ENCODE results near the gene C1orf105.

C1orf105 gene

DNA sequence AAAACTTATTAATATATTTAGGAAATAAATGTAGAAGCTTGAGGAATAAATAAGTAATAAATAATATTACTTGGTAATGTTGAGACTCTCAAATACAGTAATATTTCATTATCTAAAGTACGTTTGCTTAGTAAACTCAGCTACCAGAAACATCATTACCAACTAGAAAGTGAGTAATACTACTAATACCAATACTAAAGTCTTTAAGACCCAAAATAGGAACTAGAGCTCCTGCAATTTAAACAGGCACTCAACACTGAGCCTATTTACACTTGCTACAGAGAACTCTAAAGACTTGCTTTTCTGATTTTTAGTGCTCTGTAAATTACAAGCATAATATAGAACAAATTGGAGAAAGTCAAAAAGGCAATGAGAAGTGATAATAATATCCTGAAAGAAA is 13.5 kb upstream of the C1orf105 start:
- no peaks in the 10 kb centered on the region for H3K9me3 ChIP-seq (ENCODE audit: insufficient read depth, low read depth, low read length)
- H3K27me3 ChIP-seq (ENCODE audit: insufficient read depth, low read length), result no peaks in the 10 kb centered on the region
- no peak overlapping the region for H3K9ac ChIP-seq (ENCODE audit: low read depth, low read length)
- no peaks in the 10 kb centered on the region for H3K4me1 ChIP-seq (ENCODE audit: insufficient read depth, low read length)
- H3K4me3 ChIP-seq (ENCODE audit: low read length), result no peak overlapping the region
- no peak overlapping the region for H3K27ac ChIP-seq (ENCODE audit: low read depth, low read length)
- no peaks in the 10 kb centered on the region for H3K36me3 ChIP-seq (ENCODE audit: insufficient read depth, low read length)
- WGBS, result 93% methylated on average over 1 of the region's 1 CpG

DNA sequence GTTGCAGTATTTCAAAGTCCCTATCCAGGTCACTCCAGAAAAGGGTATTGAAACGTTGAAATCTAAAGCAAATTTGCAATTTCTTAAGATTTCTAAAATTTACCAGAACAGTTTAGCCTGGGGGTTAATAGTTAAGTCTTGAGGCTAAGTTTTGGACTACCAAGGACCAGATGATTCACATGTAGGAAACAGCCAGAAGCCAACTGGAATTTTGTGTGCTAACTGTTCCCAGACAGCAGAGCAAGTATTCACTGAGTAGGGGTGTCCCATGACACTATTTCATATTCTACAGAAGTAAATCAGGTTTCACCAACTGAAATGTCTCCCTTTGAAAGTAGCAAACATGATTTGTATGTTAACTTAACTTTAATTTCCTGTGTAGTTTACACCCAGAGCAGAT is 11.5 kb upstream of the C1orf105 start:
- 100% methylated on average over 1 of the region's 1 CpG for WGBS
- Histone ChIP-seq H3K4me1 (ENCODE audit: insufficient read depth, low read length) (no peaks in the 10 kb centered on the region), H3K27ac (ENCODE audit: low read depth, low read length) (no peak overlapping the region), H3K9ac (ENCODE audit: low read depth, low read length) (no peak overlapping the region), H3K36me3 (ENCODE audit: insufficient read depth, low read length) (no peaks in the 10 kb centered on the region), H3K9me3 (ENCODE audit: insufficient read depth, low read depth, low read length) (no peaks in the 10 kb centered on the region), H3K4me3 (ENCODE audit: low read length) (no peak overlapping the region), H3K27me3 (ENCODE audit: insufficient read depth, low read length) (no peaks in the 10 kb centered on the region)

DNA sequence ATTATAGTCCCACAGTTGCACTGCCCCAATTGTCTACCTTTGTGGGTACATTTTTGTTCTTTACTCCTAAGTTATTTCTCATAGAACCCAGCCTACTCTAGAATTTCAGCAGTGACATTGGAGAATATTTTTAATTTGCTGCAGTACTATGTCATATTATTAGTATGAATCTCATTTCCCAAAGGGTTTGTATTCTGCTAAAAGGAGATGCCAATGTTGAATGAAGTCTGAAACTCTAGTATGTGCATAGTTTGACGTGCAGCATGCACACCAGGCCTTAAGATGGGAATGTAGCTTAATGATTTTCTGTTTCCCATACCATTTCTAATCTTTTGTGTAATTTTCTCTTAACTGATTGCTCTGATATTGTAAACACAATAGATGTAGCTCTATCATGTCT is 10.5 kb upstream of the C1orf105 start:
- H3K27ac ChIP-seq (ENCODE audit: low read depth, low read length), result no peak overlapping the region
- H3K4me3 ChIP-seq (ENCODE audit: low read length), result no peak overlapping the region
- WGBS, result 100% methylated on average over 1 of the region's 1 CpG
- H3K9me3 ChIP-seq (ENCODE audit: insufficient read depth, low read depth, low read length), result no peaks in the 10 kb centered on the region
- H3K27me3 ChIP-seq (ENCODE audit: insufficient read depth, low read length), result no peaks in the 10 kb centered on the region
- H3K4me1 ChIP-seq (ENCODE audit: insufficient read depth, low read length), result no peaks in the 10 kb centered on the region
- H3K9ac ChIP-seq (ENCODE audit: low read depth, low read length), result no peak overlapping the region
- H3K36me3 ChIP-seq (ENCODE audit: insufficient read depth, low read length), result no peaks in the 10 kb centered on the region

DNA sequence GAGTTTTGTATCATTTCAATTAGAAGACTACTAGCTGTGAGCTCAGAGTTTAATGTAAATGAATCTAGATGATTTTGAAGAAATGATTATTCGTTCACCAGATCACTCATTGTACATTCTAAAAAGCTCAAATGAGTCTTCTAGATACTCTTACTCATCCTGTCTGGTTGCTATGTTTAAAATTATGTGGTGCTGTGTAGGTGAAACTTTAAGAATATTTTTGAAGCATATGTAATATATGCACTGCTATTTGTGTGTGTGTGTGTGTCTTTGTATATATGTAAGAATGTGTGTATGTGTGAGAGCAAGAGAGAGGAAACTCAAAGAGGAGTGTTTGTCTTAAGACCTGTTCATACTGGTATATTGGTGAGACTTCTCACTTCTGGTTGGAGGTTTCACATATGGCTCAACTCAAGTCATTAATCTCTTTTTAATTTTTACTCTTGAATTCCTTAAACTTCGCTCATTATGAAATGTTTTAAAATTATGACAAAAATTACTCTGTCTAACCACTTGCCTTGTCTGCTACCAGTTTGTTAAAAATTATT is 8.6 kb upstream of the C1orf105 start:
- Histone ChIP-seq H3K4me3 (ENCODE audit: low read length) (no peak overlapping the region), H3K27me3 (ENCODE audit: insufficient read depth, low read length) (no peaks in the 10 kb centered on the region), H3K36me3 (ENCODE audit: insufficient read depth, low read length) (no peaks in the 10 kb centered on the region), H3K27ac (ENCODE audit: low read depth, low read length) (no peak overlapping the region), H3K4me1 (ENCODE audit: insufficient read depth, low read length) (peaks cover 7% of the 10 kb centered on the region; the same call in 1 of the 2 replicates), H3K9me3 (ENCODE audit: insufficient read depth, low read depth, low read length) (no peaks in the 10 kb centered on the region), H3K9ac (ENCODE audit: low read depth, low read length) (no peak overlapping the region)
- no CpG with 5 or more reads among the region's 2 CpGs for WGBS

DNA sequence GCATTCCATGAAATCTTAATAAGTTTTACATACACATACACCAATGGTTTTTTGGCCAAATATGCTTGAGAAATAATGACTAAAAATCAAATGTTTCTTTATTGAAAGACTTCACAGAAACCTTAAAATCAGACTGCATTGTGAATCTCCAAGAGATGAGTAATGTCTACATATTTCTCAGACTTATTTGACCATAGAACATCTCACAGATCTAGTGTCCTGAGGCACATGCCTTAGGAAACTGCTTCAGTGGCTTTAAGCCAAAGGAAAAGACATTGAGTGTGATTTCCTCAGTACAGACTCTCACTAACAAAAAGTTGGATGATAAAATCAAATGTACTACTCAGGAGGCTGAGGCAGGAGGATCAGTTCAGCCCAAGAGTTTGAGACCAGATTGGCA is 6.2 kb upstream of the C1orf105 start:
- Histone ChIP-seq H3K27ac (ENCODE audit: low read depth, low read length) (no peak overlapping the region), H3K4me3 (ENCODE audit: low read length) (no peak overlapping the region), H3K9ac (ENCODE audit: low read depth, low read length) (no peak overlapping the region), H3K9me3 (ENCODE audit: insufficient read depth, low read depth, low read length) (no peaks in the 10 kb centered on the region), H3K27me3 (ENCODE audit: insufficient read depth, low read length) (no peaks in the 10 kb centered on the region), H3K36me3 (ENCODE audit: insufficient read depth, low read length) (no peaks in the 10 kb centered on the region), H3K4me1 (ENCODE audit: insufficient read depth, low read length) (peaks cover 18% of the 10 kb centered on the region; the same call in 1 of the 2 replicates)

DNA sequence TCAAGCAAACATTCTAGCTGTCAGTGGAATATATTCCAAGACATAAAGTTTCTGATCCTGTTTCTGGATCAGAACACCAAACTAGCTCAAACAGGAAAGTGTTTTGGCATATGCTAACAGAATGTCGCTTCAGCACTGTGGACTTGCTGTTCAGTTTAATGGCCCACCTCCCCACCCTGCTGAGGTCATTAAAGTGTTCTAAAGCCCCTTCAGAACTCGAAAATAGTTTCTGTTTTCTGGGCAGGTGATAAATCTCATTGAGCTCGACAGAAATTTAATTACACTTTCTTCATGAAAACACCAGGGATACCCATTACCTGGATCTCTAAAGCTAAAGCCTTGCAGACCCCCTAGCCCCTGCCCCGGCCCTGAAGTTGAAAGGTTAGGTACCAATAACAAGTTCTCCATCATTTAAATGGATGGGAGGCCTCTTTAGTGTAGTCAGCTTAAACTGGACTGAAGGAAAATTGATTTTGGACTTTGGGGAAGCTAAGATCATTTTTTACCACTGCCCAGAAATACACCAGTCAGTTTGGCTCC is 3.9 kb upstream of the C1orf105 start:
- Histone ChIP-seq H3K9me3 (ENCODE audit: insufficient read depth, low read depth, low read length) (no peaks in the 10 kb centered on the region), H3K27ac (ENCODE audit: low read depth, low read length) (no peak overlapping the region), H3K36me3 (ENCODE audit: insufficient read depth, low read length) (no peaks in the 10 kb centered on the region), H3K4me1 (ENCODE audit: insufficient read depth, low read length) (peaks cover 18% of the 10 kb centered on the region; the same call in 1 of the 2 replicates), H3K9ac (ENCODE audit: low read depth, low read length) (no peak overlapping the region), H3K4me3 (ENCODE audit: low read length) (no peak overlapping the region), H3K27me3 (ENCODE audit: insufficient read depth, low read length) (no peaks in the 10 kb centered on the region)
- 81% methylated on average over 4 of the region's 4 CpGs for WGBS

DNA sequence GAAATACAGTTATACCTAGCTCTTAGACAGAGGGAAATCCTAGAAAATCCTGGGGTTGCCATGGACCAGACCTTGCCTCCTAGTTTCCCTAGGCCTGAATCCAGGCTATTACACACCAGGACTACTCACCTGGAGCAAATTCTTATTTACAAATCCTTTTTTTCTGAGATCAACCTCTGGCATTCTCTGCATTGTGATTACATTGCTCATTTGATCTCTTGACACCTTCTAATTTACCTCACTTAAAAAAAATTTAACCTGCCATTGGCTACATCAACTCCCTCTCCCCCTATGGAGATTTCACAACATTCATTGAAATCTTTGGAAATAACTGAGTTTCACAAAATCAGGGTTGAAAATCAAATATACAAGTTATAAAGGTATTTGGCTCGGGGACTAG is 2.9 kb upstream of the C1orf105 start:
- H3K9me3 ChIP-seq (ENCODE audit: insufficient read depth, low read depth, low read length), result no peaks in the 10 kb centered on the region
- peak overlapping the region; percentile 8; the same call in 1 of the 2 replicates for H3K27ac ChIP-seq (ENCODE audit: low read depth, low read length)
- 94% methylated on average over 1 of the region's 1 CpG for WGBS

DNA sequence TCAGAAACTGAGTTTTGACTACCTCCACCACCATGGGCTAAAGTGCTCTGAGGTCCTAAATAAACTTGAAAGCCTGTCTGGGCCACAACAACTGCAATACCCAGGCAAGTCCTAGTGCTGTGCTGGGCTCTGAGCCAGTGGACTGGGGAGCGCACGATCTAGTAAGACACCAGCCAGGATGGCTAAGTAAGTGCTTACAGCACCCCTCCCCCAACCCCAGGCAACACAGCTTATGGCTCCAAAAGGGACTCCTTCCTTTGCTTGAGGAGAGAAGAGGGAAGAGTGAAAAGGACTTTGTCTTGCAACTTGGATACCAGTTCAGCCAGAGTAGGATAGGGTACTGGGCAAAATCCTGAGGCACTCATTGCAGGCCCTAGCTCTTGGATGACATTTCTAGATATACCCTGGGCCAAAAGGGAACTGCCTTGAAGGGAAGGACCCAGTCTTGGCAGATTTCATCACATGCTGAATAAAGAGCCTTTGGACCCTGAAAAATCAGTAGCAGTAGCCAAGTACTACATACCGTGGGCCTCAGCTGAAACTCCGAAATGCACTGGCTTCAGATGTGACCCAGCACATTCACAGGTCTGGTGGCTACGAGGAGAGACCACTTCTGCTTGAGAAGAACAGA is 1.6 kb downstream of the C1orf105 start:
- H3K4me3 ChIP-seq (ENCODE audit: low read length), result no peak overlapping the region
- H3K4me1 ChIP-seq (ENCODE audit: insufficient read depth, low read length), result peaks cover 22% of the 10 kb centered on the region
- H3K36me3 ChIP-seq (ENCODE audit: insufficient read depth, low read length), result no peaks in the 10 kb centered on the region
- no peak overlapping the region for H3K27ac ChIP-seq (ENCODE audit: low read depth, low read length)
- no peaks in the 10 kb centered on the region for H3K27me3 ChIP-seq (ENCODE audit: insufficient read depth, low read length)
- no peak overlapping the region for H3K9ac ChIP-seq (ENCODE audit: low read depth, low read length)
- WGBS, result 94% methylated on average over 5 of the region's 5 CpGs
- H3K9me3 ChIP-seq (ENCODE audit: insufficient read depth, low read depth, low read length), result no peaks in the 10 kb centered on the region

More for the DNA sequence above, 2.9 kb upstream of the C1orf105 start:
- Histone ChIP-seq H3K4me1 (ENCODE audit: insufficient read depth, low read length) (peaks cover 22% of the 10 kb centered on the region; the same call in 1 of the 2 replicates), H3K9ac (ENCODE audit: low read depth, low read length) (no peak overlapping the region), H3K27me3 (ENCODE audit: insufficient read depth, low read length) (no peaks in the 10 kb centered on the region), H3K4me3 (ENCODE audit: low read length) (no peak overlapping the region), H3K36me3 (ENCODE audit: insufficient read depth, low read length) (no peaks in the 10 kb centered on the region)

DNA sequence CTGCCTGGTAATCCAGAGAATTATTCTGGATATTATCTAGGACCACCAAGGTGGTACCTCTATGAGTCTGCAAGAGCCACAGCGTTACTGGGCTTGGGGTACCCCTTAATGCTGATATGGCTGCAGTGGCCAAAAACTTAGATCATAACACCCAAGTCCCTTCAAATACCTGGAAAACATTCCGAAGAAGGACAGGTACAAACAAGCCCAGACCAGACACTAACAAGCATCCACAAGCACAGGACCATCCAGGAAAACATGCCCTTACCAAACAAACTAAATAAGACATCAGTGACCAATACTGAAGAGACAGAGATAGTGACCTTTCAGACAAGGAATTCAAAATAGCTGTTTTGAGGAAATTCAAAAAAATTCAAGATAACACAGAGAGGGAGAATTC is 2.9 kb downstream of the C1orf105 start:
- peaks cover 10% of the 10 kb centered on the region for H3K4me1 ChIP-seq (ENCODE audit: insufficient read depth, low read length)
- no peaks in the 10 kb centered on the region for H3K36me3 ChIP-seq (ENCODE audit: insufficient read depth, low read length)
- no peak overlapping the region for H3K27ac ChIP-seq (ENCODE audit: low read depth, low read length)
- no peak overlapping the region for H3K9ac ChIP-seq (ENCODE audit: low read depth, low read length)
- H3K4me3 ChIP-seq (ENCODE audit: low read length), result no peak overlapping the region
- 92% methylated on average over 2 of the region's 2 CpGs for WGBS
- H3K27me3 ChIP-seq (ENCODE audit: insufficient read depth, low read length), result no peaks in the 10 kb centered on the region
- H3K9me3 ChIP-seq (ENCODE audit: insufficient read depth, low read depth, low read length), result no peaks in the 10 kb centered on the region

DNA sequence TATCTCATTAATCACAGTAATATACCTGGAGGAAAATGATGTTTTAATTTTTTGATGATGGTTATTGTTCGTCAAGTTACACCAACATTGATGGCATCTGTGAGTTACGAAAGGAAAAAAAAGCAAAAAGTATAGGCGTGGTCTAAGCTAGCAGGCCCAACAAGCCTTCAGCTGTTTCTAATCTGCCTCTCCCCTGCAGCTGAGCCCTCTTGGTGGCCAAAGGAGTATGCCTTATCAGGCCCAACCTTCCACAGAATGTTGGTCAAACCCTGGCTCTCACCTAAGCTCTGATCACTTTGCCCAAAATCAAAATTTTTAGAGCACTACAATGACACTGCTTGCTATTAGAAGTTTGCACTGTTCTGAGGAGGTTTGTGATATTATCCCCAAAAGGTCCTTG is 4.9 kb downstream of the C1orf105 start:
- no peak overlapping the region for H3K4me3 ChIP-seq (ENCODE audit: low read length)
- H3K27ac ChIP-seq (ENCODE audit: low read depth, low read length), result no peak overlapping the region
- H3K9me3 ChIP-seq (ENCODE audit: insufficient read depth, low read depth, low read length), result no peaks in the 10 kb centered on the region
- WGBS, result 95% methylated on average over 3 of the region's 3 CpGs
- no peak overlapping the region for H3K9ac ChIP-seq (ENCODE audit: low read depth, low read length)
- H3K36me3 ChIP-seq (ENCODE audit: insufficient read depth, low read length), result no peaks in the 10 kb centered on the region
- no peaks in the 10 kb centered on the region for H3K27me3 ChIP-seq (ENCODE audit: insufficient read depth, low read length)
- peaks cover 10% of the 10 kb centered on the region for H3K4me1 ChIP-seq (ENCODE audit: insufficient read depth, low read length)

DNA sequence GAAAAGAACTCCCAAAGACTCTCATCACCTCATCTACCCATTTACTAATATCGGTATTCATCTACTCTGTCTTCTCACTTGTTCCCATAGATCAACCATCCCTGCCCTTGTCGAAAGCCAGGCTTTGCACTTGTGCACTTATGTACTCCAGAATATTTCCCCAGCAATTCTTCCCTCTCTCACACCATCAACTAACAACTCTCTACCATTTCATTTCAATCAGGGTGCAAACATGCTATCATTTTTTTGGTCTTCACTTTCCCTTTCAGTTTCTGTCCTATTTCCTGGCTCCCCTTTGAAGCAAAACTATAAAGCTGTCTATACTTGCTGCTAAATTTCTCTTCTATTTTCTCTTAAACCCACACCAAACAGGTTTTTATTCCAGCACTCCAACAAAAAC is 6.7 kb downstream of the C1orf105 start:
- 95% methylated on average over 2 of the region's 2 CpGs for WGBS

More for the DNA sequence above, 6.7 kb downstream of the C1orf105 start:
- Histone ChIP-seq H3K9me3 (ENCODE audit: insufficient read depth, low read depth, low read length) (no peaks in the 10 kb centered on the region), H3K4me3 (ENCODE audit: low read length) (no peak overlapping the region), H3K4me1 (ENCODE audit: insufficient read depth, low read length) (peaks cover 12% of the 10 kb centered on the region), H3K9ac (ENCODE audit: low read depth, low read length) (no peak overlapping the region), H3K27ac (ENCODE audit: low read depth, low read length) (no peak overlapping the region), H3K36me3 (ENCODE audit: insufficient read depth, low read length) (no peaks in the 10 kb centered on the region), H3K27me3 (ENCODE audit: insufficient read depth, low read length) (no peaks in the 10 kb centered on the region)

Data from HUES64 (cell line).